PC-3 (cell line): ENCODE data around the gene TCF12.

Experiments
- CTCF ChIP-seq: fragments of 300-600 bp; sonication (generic); conservative IDR thresholded peaks from 2 replicates; pipeline ENCODE4 v1.5.1; 2017; ENCODE audit warnings: antibody characterized with exemption, low read depth, mild to moderate bottlenecking, low read length
- EZH2 ChIP-seq: fragments of 300-600 bp; sonication (generic); IDR thresholded peaks from one replicate; pipeline ENCODE4 v1.6.1; 2017; ENCODE audit warnings: antibody characterized with exemption, mild to moderate bottlenecking, low read length; ENCODE audit not compliant: unreplicated experiment

GRCh38 chr15:57335293-57335715, 416.9 kb downstream of the TCF12 start:
- TF ChIP-seq CTCF (no peak), EZH2 (no peak)
